GM20000 (cell line): ENCODE data around the gene DMRTA1.
A peak's percentile ranks its signal among the peaks of the same experiment; 100 is the strongest.

ENCODE experiments used
- DNase-seq: peaks from one replicate; pipeline ENCODE4 v3.0.0; 2012; ENCODE audit warnings: low spot score
- TF ChIP-seq, protein P1 (sequence below): IDR thresholded peaks from 2 replicates; pipeline ENCODE4 v1.5.1; 2012; ENCODE audit warnings: mild to moderate bottlenecking, control low read depth; ENCODE audit errors: extremely low read depth, missing control alignments

DMRTA1 gene, protein sequence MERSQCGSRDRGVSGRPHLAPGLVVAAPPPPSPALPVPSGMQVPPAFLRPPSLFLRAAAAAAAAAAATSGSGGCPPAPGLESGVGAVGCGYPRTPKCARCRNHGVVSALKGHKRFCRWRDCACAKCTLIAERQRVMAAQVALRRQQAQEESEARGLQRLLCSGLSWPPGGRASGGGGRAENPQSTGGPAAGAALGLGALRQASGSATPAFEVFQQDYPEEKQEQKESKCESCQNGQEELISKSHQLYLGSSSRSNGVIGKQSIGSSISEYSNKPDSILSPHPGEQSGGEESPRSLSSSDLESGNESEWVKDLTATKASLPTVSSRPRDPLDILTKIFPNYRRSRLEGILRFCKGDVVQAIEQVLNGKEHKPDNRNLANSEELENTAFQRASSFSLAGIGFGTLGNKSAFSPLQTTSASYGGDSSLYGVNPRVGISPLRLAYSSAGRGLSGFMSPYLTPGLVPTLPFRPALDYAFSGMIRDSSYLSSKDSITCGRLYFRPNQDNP

DNA sequence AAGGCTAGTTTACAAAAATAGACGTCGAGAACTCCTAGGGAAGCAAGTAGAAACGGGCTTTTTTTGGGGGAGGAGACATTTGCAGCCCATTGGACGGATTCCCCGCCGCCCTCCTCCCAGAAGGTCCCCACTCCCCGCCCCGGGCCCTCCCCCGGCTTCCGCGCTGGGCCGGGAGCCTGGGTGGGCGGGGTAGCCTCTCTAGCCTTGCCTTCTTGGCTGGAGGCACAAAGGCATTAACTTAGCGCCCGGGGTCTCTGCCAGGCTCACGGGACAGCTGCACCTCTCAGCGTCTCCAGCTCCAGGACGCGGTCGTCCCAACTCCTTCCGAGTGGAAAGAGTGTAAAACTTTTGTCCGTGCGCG lies at the start of gene DMRTA1:
Gene DMRTA1, plus strand, starts transcription at position 236 of the 361 bp plus-strand sequence. CDS start 242 bp downstream, outside the sequence.
- peak; percentile 28 for DNase-seq

DNA sequence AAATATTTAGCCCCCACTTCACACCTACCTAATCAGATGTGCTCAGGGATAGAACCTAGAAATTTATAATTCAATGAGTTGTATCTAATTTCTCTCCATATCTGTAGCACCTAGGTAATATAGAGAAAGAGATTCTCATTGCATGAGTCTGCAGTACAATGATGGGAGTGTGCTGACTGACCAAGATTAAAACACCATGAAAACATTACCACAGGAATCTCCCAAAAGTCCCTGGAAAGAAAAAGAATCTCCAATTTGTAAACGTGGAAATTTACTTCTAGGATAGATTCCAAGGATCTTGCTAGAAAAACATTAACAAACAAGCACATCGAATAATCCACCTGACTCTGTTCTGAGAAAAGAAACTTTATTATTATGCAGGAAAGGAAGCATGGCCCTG lies 45.0 kb upstream of the DMRTA1 start:
- no peak for DNase-seq
- TF ChIP-seq, protein P1, sequence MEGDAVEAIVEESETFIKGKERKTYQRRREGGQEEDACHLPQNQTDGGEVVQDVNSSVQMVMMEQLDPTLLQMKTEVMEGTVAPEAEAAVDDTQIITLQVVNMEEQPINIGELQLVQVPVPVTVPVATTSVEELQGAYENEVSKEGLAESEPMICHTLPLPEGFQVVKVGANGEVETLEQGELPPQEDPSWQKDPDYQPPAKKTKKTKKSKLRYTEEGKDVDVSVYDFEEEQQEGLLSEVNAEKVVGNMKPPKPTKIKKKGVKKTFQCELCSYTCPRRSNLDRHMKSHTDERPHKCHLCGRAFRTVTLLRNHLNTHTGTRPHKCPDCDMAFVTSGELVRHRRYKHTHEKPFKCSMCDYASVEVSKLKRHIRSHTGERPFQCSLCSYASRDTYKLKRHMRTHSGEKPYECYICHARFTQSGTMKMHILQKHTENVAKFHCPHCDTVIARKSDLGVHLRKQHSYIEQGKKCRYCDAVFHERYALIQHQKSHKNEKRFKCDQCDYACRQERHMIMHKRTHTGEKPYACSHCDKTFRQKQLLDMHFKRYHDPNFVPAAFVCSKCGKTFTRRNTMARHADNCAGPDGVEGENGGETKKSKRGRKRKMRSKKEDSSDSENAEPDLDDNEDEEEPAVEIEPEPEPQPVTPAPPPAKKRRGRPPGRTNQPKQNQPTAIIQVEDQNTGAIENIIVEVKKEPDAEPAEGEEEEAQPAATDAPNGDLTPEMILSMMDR: no peak

More for the DNA sequence above, at the start of gene DMRTA1:
- TF ChIP-seq, protein P1: no peak

DNA sequence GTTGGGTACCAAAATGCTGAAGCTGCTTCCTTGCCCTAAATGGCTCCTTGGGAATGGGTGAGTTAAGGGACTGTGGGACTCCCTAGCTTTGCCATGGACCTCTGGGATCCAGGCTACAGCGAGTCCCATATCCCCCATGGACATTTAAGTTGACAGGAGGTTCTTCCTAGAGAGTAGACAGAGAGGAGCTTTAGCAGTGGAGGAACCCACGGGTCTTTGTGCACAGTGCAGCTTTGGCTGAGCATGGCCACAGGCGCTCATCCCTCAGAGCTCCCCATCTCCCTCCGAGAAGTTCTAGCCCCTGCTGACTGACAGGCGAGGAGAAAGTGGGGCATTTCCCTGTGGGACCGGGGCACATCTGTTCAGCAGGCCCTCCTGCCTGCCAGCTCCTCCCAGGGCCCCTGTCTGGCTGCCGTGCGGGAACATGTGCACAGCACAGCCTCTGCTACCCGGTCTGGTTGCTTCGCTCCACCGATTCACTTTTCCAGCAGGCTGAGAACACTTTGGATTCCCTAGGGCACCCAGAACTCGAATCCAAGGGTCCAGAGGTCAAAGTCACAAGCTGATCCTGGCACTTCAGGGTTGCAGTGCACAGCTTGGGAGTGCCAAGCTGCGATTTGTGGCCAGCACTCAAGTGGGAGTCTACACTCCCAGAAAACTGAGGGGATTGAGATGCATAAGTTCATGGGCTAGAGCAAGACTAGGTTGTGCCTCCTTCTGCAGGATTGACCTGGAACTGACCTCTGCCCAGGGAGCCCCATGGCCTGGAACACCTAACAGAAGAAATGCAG lies 40.6 kb upstream of the DMRTA1 start:
- no peak for DNase-seq

DNA sequence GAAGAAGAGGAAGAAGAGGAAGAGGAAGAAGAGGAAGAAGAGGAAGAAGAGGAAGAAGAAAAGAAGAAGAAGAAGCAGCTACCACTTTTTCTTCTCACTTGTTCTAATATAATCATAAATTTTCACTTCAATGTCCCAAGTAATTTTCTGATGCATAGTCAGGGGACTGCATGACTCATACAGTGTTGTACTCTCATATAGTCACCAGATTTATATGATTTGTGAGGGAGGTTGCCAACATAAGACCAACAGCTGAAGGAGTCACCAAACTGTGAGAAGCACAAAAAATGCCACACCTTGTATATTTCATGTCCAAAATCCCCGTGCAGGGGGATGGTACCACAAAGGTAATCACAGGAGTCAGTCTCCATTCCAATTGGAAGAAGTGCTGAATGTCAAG lies 32.7 kb upstream of the DMRTA1 start:
- TF ChIP-seq, protein P1: no peak
- DNase-seq: no peak

More for the DNA sequence above, 40.6 kb upstream of the DMRTA1 start:
- TF ChIP-seq, protein P1: no peak

DNA sequence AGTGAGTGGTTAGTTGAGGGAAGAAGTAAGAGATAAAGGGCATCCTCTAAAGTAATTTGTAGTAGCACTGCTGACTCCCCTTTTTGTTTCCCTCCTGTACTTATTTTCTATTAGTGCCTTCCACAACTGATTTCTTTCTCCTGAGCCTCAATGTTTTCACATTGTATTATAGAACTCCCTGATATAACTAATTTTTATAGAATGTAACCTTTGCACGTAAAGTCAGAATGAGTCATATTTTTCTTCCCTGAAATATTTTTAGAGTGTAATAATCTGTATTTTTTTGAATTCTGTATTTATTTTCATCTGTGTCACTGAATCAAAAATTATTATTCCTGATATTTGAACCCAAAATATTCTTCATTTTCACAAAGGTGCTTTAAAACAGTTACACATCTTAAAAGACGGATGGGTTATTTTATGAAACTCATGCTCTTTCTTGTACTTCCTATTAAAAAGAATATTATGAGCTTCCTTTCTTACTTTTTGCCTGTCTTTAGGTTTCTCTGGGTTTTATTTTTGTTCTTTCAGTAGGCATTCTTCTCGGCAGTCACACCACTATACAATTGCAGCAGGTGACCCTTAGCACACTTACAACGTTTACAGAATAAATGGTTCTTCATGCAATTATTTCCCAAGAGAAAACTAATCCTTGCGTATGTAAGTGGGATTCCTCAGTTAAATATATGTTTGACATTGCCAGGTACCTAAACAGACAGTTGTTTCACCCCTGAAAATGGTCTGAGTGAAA lies 30.5 kb upstream of the DMRTA1 start:
- DNase-seq: no peak
- TF ChIP-seq, protein P1: no peak

DNA sequence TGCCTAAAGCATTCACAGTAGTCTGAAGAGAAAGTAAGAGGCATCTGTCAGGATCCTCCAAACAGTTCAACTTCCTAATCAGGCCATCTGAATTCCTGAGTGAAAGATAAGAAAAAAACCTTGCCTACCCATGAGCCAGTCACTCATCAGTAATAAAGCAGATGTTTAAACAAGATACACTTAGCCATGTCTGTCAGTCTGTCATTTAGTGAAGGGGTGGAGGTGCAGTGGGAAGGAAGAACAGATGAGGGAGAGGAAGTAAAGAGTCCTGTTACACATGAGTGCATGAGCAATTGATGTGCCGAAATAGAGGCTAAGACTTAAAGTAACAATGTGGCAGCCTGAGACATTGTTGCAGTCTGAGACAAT lies 29.9 kb upstream of the DMRTA1 start:
- DNase-seq: no peak
- TF ChIP-seq, protein P1: no peak
